GM13977 (cell line): Measurements from ENCODE around the gene KCTD20.
A peak's percentile ranks its signal among the peaks of the same experiment; 100 is the strongest.
"Not testable (repeated sequence)": the region's sequence is repeated elsewhere in the genome, so short reads cannot be mapped to it uniquely, and the experiment has no call there.

ENCODE experiments used
- DNase-seq: peaks from one replicate; pipeline ENCODE4 v3.0.0; 2012; ENCODE audit warnings: low spot score
- CTCF ChIP-seq: IDR thresholded peaks from 2 replicates; pipeline ENCODE4 v1.5.1; 2012; ENCODE audit warnings: mild to moderate bottlenecking, control low read depth; ENCODE audit not compliant: insufficient read depth; ENCODE audit errors: extremely low read depth, missing control alignments
- in situ Hi-C: fragments of 300-500 bp; cut with MboI; formaldehyde crosslinking; loops from one replicate; pipeline ENCODE4 v1.12.0; 2022; ENCODE audit warnings: low sequenced_read_pairs, low pct_unique_long_range_greater_than_20kb, mixed read lengths, inconsistent platforms; ENCODE audit not compliant: unreplicated experiment

The KCTD20 gene

GRCh38 chr6:36442103-36442670 lies 613 bp upstream of the KCTD20 start:
- no peak for DNase-seq
- no peak for TF ChIP-seq CTCF
- in situ Hi-C loops: no loop called here

GRCh38 chr6:36443471-36444428 lies 950 bp downstream of the KCTD20 start:
- peak; percentile 41 for DNase-seq
- peak; percentile 31 for TF ChIP-seq CTCF
- in situ Hi-C loops: no loop called here

GRCh38 chr6:36444470-36444869 lies 1.7 kb downstream of the KCTD20 start:
- DNase-seq: peak; percentile 15
- in situ Hi-C loops: no loop called here

GRCh38 chr6:36445621-36446020 lies 2.8 kb downstream of the KCTD20 start:
- DNase-seq: no peak
- TF ChIP-seq CTCF: no peak
- in situ Hi-C loops: no loop called here

More at GRCh38 chr6:36444470-36444869, 1.7 kb downstream of the KCTD20 start:
- TF ChIP-seq CTCF: no peak

- in situ Hi-C loops, DNase-seq: not testable (repeated sequence)
These were observed 6.4 kb downstream of the KCTD20 start for GRCh38 chr6:36449173-36449572.

GRCh38 chr6:36452897-36453296 lies 10.1 kb downstream of the KCTD20 start:
- in situ Hi-C loops, DNase-seq: not testable (repeated sequence)

- in situ Hi-C loops: no loop called here
- DNase-seq: no peak
- no peak for TF ChIP-seq CTCF
These were observed 12.8 kb downstream of the KCTD20 start for GRCh38 chr6:36455486-36456027.
